ENCODE measurements around the gene SHC1.

Gene SHC1

GRCh38 chr1:154963643-154964042 is 6.9 kb downstream of the SHC1 start:
- ChIA-PET POLR2A (interaction anchor here (1.5 to 4.8 kb wide), 3 partner anchors 9 to 36 kb away, joined by 3 to 59 read pairs (median 21); partner anchors contain the start of genes CKS1B and SHC1), CTCF (interaction anchor here (0.6 to 1.3 kb wide), 2 partner anchors 35 to 57 kb away, joined by 4 read pairs; no protein-coding TSS in a partner anchor)
- no peak for DNase-seq (ENCODE audit: extremely low spot score)
- no peak for TF ChIP-seq TARDBP (IDR thresholded peaks at IDR 0.05)
- no peak for TF ChIP-seq PKNOX1 (IDR thresholded peaks at IDR 0.05)
- TF ChIP-seq FOXK2 (IDR thresholded peaks at IDR 0.05): no peak
- no peak for TF ChIP-seq L3MBTL2 (conservative IDR thresholded peaks at IDR 0.05)
- TF ChIP-seq SUZ12 (IDR thresholded peaks at IDR 0.05): no peak
- TF ChIP-seq SP1 (IDR thresholded peaks at IDR 0.05): no peak
- TF ChIP-seq HDGF (IDR thresholded peaks at IDR 0.05; ENCODE audit: borderline replicate concordance): no peak
- no peak for TF ChIP-seq ARNT (IDR thresholded peaks at IDR 0.05)
- TF ChIP-seq FOXM1 (IDR thresholded peaks at IDR 0.05; ENCODE audit: borderline replicate concordance): no peak
- TF ChIP-seq BHLHE40 (IDR thresholded peaks at IDR 0.05; ENCODE audit: borderline replicate concordance): no peak
- TF ChIP-seq NFRKB (IDR thresholded peaks at IDR 0.05): no peak
- TF ChIP-seq CTBP1 (IDR thresholded peaks at IDR 0.05; ENCODE audit: borderline replicate concordance): no peak
- TF ChIP-seq ELF4 (IDR thresholded peaks at IDR 0.05): no peak
- no peak for TF ChIP-seq LEF1 (IDR thresholded peaks at IDR 0.05; ENCODE audit: borderline replicate concordance)
- no peak for TF ChIP-seq FOXA1 (IDR thresholded peaks at IDR 0.05)
- TF ChIP-seq ZNF384 (IDR thresholded peaks at IDR 0.05): no peak

GRCh38 chr1:154962795-154963330 is 7.7 kb downstream of the SHC1 start:
- CTCF ChIA-PET: interaction anchor here (0.6 to 1.6 kb wide), 4 partner anchors 8 to 98 kb away, joined by 3 to 4 read pairs (median 4); partner anchors contain the start of gene SHC1
- TF ChIP-seq L3MBTL2 (conservative IDR thresholded peaks at IDR 0.05): no peak
- no peak for TF ChIP-seq ELF4 (IDR thresholded peaks at IDR 0.05)
- TF ChIP-seq SUZ12 (IDR thresholded peaks at IDR 0.05): no peak
- no peak for TF ChIP-seq ARNT (IDR thresholded peaks at IDR 0.05)
- TF ChIP-seq FOXA1 (IDR thresholded peaks at IDR 0.05): no peak
- TF ChIP-seq SP1 (IDR thresholded peaks at IDR 0.05): no peak
- TF ChIP-seq FOXM1 (IDR thresholded peaks at IDR 0.05; ENCODE audit: borderline replicate concordance): no peak
- TF ChIP-seq CTBP1 (IDR thresholded peaks at IDR 0.05; ENCODE audit: borderline replicate concordance): no peak
- TF ChIP-seq NFRKB (IDR thresholded peaks at IDR 0.05): no peak
- no peak for TF ChIP-seq TARDBP (IDR thresholded peaks at IDR 0.05)
- TF ChIP-seq HDGF (IDR thresholded peaks at IDR 0.05; ENCODE audit: borderline replicate concordance): no peak
- TF ChIP-seq PKNOX1 (IDR thresholded peaks at IDR 0.05): no peak
- TF ChIP-seq FOXK2 (IDR thresholded peaks at IDR 0.05): no peak
- no peak for TF ChIP-seq ZNF384 (IDR thresholded peaks at IDR 0.05)
- TF ChIP-seq BHLHE40 (IDR thresholded peaks at IDR 0.05; ENCODE audit: borderline replicate concordance): no peak
- no peak for DNase-seq (ENCODE audit: extremely low spot score)
- POLR2A ChIA-PET: interaction anchor here (0.6 to 4.8 kb wide), 5 partner anchors 9 to 41 kb away, joined by 3 to 59 read pairs (median 5); partner anchors contain the start of genes CKS1B, FLAD1 and SHC1

- DNase-seq (ENCODE audit: extremely low spot score): no peak
- CTCF ChIA-PET: interaction anchor here (1.3 to 1.6 kb wide), 4 partner anchors 8 to 99 kb away, joined by 3 to 4 read pairs (median 4); partner anchors contain the start of gene SHC1
- POLR2A ChIA-PET: interaction anchor here (0.6 to 4.8 kb wide), 12 partner anchors 10 to 53 kb away, joined by 3 to 59 read pairs (median 4); partner anchors contain the start of genes CKS1B, FLAD1, LENEP and PMVK
- 0 out of 2 replicates have a peak, but pooled peaks have one; percentile 11 for TF ChIP-seq L3MBTL2 (conservative IDR thresholded peaks at IDR 0.05)
- TF ChIP-seq CTBP1 (IDR thresholded peaks at IDR 0.05; ENCODE audit: borderline replicate concordance): no peak
Observed at GRCh38 chr1:154962156-154962749, 8.3 kb downstream of the SHC1 start.

GRCh38 chr1:154961207-154962155 is 9.1 kb downstream of the SHC1 start, which contains the start of gene PYGO2:
Gene PYGO2 (minus strand): TSS chr1:154961782. CDS start chr1:154961576, 206 bp downstream.
- POLR2A ChIA-PET: interaction anchor here (0.6 to 4.8 kb wide), 25 partner anchors 10 to 124 kb away, joined by 3 to 59 read pairs (median 4); partner anchors contain the start of genes CKS1B, FLAD1, LENEP and PMVK
- DNase-seq (ENCODE audit: extremely low spot score): peak; percentile 87
- CTCF ChIA-PET: interaction anchor here (0.6 to 1.6 kb wide), 11 partner anchors 9 to 128 kb away, joined by 3 to 6 read pairs (median 4); partner anchors contain the start of genes PMVK and SHC1
- TF ChIP-seq SP1 (IDR thresholded peaks at IDR 0.05) (no peak), FOXM1 (IDR thresholded peaks at IDR 0.05; ENCODE audit: borderline replicate concordance) (peak; percentile 70; the same call in 1 of the 2 replicates), LEF1 (IDR thresholded peaks at IDR 0.05; ENCODE audit: borderline replicate concordance) (peak; percentile 66; the same call in 1 of the 2 replicates), HDGF (IDR thresholded peaks at IDR 0.05; ENCODE audit: borderline replicate concordance) (no peak), NFRKB (IDR thresholded peaks at IDR 0.05) (no peak), PKNOX1 (IDR thresholded peaks at IDR 0.05) (no peak), ELF4 (IDR thresholded peaks at IDR 0.05) (peak; percentile 43; the same call in 1 of the 2 replicates), TARDBP (IDR thresholded peaks at IDR 0.05) (no peak), L3MBTL2 (conservative IDR thresholded peaks at IDR 0.05) (0 out of 2 replicates have a peak, but pooled peaks have one; percentile 41), BHLHE40 (IDR thresholded peaks at IDR 0.05; ENCODE audit: borderline replicate concordance) (peak; percentile 52; the same call in 1 of the 2 replicates), ARNT (IDR thresholded peaks at IDR 0.05) (0 out of 2 replicates have a peak, but pooled peaks have one; percentile 34), CTBP1 (IDR thresholded peaks at IDR 0.05; ENCODE audit: borderline replicate concordance) (no peak), FOXA1 (IDR thresholded peaks at IDR 0.05) (no peak), FOXK2 (IDR thresholded peaks at IDR 0.05) (no peak), ZNF384 (IDR thresholded peaks at IDR 0.05) (no peak), SUZ12 (IDR thresholded peaks at IDR 0.05) (no peak)

All from HEK293T (cell line).